GM18951 (cell line): ENCODE measurements around the gene LRRC59.
"Not testable (repeated sequence)": the region's sequence is repeated elsewhere in the genome, so short reads cannot be mapped to it uniquely, and the experiment has no call there.

Experiments
- POLR2A ChIP-seq: IDR thresholded peaks from 4 replicates; pipeline ENCODE4 v1.6.1; 2011; ENCODE audit warnings: mild to moderate bottlenecking; ENCODE audit not compliant: insufficient read length, insufficient read depth; ENCODE audit errors: extremely low read depth
- in situ Hi-C: fragments of 300-500 bp; cut with MboI; formaldehyde crosslinking; loops from one replicate; pipeline ENCODE4 v1.12.0; 2022; ENCODE audit warnings: low sequenced_read_pairs, mixed read lengths, inconsistent platforms; ENCODE audit not compliant: unreplicated experiment

Gene LRRC59

DNA sequence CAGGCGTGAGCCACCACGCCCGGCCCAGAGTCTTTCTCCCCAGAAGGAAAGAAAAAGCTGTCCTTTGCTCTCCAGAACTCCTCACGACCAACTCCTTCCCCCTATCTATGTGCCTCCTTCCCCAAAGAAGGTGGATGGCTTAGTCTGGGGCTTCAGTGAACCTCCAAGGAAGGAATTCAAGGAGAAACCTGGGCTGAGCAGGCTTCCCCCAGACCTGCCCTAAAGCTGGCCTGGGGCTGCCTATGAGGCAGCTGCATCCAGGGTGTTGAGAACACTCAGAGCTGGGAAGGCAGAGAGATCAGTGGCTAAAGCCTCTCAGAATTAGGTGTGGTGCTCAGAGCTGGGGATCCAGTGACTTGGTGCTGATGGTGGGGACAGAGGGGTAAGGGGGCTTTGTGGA, 32.5 kb upstream of the LRRC59 start:
- no peak for TF ChIP-seq POLR2A
- in situ Hi-C loops, result no loop called here

DNA sequence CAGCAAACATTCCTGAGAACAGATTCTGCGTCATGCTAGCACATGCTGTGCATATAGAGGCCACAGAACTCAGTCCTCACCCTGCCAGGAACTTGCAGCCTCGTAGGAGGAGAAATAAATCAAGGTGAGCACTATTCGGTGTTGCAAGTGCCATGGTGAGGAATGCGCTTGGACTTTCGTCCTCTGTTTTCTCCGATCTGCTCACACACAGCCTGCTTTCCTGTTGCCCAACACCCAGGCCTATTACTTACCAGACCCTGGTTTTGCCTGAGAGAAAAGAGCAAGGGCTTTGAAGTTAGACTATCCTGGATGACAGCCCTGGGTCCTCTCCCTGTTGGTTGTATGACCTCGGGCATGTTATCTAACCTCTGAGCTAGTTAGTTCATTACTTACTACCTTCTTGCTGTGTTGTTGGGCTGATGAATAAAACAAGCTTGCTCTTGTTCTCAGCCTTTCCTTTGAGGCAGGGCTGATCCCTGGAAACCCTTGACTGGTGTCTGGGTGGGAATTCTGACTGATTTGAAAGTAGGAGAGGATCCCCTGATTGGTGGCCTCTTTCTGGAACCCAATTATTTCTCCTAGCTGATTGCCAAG, 31.6 kb upstream of the LRRC59 start:
- no peak for TF ChIP-seq POLR2A
- in situ Hi-C loops, result no loop called here

DNA sequence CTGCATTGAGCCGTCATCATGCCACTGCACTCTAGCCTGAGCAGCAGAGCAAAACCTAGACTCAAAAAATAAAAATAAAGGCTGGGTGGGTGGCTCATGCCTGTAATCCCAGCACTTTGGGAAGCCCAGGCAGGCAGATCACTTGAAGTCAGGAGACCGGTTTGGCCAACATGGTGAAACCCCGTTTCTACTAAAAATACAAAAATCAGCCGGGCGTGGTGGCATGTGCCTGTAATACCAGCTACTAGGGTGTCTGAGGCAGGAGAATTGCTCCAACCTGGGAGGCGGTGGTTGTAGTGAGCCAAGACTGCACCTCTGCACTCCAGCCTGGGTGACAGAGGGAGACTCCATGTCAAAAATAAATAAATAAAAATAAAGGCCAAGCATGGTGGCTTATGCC, 30.8 kb upstream of the LRRC59 start:
- in situ Hi-C loops, result not testable (repeated sequence)

DNA sequence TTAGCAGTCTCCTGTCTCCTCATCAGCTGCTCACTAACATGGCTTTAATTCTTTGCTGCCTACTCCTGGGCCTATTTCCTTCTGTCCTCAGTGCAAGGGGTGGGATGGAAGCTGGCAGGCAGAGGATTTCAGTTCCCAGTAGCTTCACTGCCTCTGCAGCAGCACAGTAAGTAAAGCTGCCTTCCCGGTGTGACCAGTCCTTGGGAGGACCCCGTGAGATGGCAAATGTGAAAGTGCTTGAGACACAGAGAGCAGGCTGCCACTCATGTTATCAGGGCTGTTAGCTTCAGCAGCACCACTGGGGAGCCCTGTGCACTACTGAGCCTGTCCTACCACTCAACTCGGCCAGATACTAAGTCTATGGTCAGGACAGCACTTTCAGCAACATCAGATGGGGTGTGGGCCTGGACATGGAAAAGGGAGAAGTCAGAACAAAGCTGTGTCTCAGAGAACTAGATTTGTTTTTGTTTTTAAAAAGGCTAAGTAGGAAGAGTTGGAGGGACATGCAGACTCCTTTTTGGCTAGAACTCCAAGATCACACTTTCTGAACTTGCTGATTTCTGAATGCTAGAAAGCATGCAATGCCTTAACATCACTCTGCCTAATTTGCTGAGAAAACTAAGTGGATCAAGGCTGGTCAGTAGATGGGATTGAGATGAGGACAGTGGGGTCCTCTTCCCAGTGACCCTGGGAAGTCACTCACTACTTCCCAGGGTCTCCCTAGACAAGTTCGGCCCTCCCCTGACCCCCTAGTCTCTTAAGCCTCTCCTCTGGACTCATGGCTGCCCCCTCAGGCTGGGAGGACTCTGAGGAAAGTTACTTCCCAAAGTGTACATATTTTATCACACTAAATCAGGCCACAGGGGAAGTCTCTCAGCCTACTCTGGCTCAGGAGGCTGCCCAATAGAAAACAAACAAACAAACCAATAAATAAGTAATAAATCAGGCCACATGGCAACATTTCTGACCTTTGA, 29.8 kb upstream of the LRRC59 start:
- TF ChIP-seq POLR2A, result no peak
- in situ Hi-C loops, result no loop called here

- no peak for TF ChIP-seq POLR2A
- in situ Hi-C loops, result no loop called here
Observed at GRCh38 chr17:50426472-50426782, 29.1 kb upstream of the LRRC59 start.

GRCh38 chr17:50425682-50426471, 28.6 kb upstream of the LRRC59 start, which contains the start of gene ACSF2:
Gene ACSF2, plus strand, starts transcription at chr17:50426218. Its CDS starts 44 bp downstream, at chr17:50426262.
- in situ Hi-C loops, result no loop called here
- TF ChIP-seq POLR2A, result peak; percentile 62

DNA sequence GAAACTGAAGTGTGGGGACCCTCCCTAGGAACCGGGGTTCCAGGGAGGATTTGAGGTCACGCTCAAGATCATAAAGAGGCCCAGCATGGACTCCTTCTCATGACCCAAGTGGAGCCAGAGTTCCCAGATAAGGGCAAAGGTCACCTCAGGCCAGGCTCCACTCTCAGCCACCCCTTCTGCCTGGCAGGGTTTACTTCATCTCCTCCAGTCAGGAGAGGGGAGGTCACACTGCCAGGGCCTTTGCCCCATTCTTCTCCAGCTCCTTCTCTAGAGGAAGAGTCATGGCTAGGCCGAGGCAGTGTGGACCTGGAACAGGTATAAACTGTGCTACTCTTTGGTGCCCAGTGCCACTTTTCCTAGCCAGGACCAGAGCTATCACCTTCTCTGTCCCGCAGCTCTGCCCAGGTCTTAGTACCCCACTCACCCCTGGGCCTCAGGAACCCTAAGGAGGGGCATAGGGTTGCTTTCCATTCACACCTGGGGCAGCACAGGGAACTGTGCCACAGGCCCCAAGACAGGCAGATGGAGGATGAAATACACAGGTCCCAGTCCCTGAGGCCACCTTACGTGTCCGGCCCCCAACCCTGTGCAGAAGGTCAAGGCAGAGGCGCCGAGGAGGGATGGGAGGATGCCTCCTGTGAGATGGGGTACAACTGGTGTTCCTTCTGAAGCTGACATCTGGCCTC, 27.8 kb upstream of the LRRC59 start:
- in situ Hi-C loops, result no loop called here
- TF ChIP-seq POLR2A, result no peak

DNA sequence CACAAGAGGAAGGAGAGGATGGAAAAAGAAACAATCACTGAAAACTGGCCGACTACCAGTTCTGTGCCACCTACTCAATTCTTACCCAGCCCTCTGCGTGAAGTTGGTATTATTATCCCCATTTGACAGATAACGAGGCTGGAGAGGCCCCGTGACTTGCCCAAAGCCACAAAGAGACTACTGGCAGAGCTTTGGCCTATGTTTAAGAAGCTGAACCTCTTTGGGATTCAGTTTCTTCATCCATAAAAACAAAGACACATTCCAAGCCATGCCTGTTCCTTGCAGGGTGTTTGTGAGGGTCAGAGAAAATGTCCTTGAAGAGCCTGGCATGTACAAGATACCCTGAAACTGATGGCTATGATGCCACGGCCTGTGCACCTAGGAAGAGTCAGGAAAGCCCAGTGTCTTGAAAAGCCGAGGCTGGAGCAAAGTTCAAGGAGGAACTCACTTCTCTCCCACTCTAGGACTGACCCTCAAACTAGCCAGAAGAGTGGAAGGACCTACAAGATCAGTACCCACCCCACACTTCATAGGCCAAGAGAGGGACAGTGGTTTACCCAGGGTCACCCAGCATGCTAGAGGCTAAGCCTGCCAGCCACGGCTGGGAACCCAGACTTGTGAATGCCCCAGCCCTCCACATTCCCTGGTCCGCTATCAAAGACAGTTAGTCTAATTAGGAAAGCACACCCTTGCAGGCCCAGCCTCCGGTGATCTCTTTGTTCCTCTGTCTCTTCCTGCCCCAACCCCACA, 27.1 kb upstream of the LRRC59 start:
- no peak for TF ChIP-seq POLR2A
- in situ Hi-C loops, result no loop called here

DNA sequence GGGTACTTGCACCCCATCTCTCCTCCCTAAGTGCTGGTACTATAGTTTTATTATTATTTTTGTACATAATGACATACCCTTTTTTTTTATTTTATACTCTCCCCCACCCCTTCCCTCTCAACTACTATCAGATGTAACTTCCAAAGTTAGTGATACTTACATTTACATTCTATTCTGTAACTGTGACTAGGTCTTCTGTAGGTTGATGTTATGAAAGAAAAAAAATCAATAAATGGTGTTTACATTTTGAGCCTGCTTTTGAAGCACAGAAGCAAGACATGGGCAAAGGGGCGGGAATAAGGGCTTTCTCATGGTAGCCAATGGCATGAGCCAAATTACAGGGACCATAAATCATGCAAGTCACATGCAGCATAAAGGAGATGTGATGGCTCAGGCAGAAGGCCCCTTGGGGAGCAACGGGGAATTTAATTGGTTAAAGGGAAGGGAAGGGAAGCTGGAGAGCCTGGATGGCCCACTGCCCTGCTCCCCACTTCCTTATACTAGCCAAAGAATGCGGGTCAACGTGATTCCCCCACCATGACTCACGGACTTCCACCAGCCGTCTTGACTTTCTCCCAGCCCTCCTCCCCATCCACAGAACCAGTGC, 26.3 kb upstream of the LRRC59 start:
- in situ Hi-C loops, result no loop called here
- no peak for TF ChIP-seq POLR2A

DNA sequence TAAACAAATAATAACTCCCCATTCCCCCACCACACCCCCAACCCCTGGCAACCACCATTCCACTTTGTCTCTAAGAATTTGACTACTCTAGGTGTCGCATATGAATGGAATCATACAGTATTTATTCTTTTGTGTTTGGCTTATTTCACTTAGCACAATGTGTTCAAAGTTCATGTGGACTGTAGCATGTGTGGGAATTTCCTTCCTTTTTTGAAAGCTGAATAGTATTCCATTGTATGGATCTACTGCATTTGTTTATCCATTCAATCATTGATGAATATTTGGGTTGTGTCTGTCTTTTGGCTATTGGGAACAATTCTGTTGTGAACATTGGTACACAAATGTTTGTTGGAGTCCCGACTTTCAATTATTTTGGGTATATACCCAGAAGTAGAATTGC, 25.4 kb upstream of the LRRC59 start:
- in situ Hi-C loops, result no loop called here

GRCh38 chr17:50421308-50422051, 24.2 kb upstream of the LRRC59 start:
- no peak for TF ChIP-seq POLR2A

More for the DNA sequence above, 25.4 kb upstream of the LRRC59 start:
- no peak for TF ChIP-seq POLR2A

GRCh38 chr17:50420419-50421112, 23.2 kb upstream of the LRRC59 start:
- no peak for TF ChIP-seq POLR2A
- in situ Hi-C loops, result no loop called here

More at GRCh38 chr17:50421308-50422051, 24.2 kb upstream of the LRRC59 start:
- in situ Hi-C loops, result no loop called here

GRCh38 chr17:50419577-50419976, 22.3 kb upstream of the LRRC59 start:
- in situ Hi-C loops, result not testable (repeated sequence)
